Effector memory CD4-positive, alpha-beta T cell (primary cell): ENCODE results near the gene ATXN7.

Experiments used
- DNase-seq, 3 donors: peaks; one replicate each; pipeline ENCODE4 v3.0.0-alpha.2; 2020
- H3K27ac ChIP-seq: 2 replicates; pipeline ENCODE4 v1.7.0; 2013; ENCODE audit warnings: mild to moderate bottlenecking, low read length, moderate library complexity; ENCODE audit not compliant: insufficient read depth, poor library complexity, severe bottlenecking
- H3K27me3 ChIP-seq: replicated peaks from 2 replicates; pipeline ENCODE4 v1.7.0; 2013; ENCODE audit warnings: mild to moderate bottlenecking, low read length; ENCODE audit not compliant: insufficient read depth, control insufficient read depth, poor library complexity, severe bottlenecking
- H3K36me3 ChIP-seq: 2 replicates; pipeline ENCODE4 v1.7.0; 2013; ENCODE audit warnings: mild to moderate bottlenecking, low read length, moderate library complexity; ENCODE audit not compliant: control insufficient read depth, insufficient read depth
- H3K4me1 ChIP-seq: 2 replicates; pipeline ENCODE4 v1.7.0; 2013; ENCODE audit warnings: low read length, mild to moderate bottlenecking; ENCODE audit not compliant: control insufficient read depth, insufficient read depth, poor library complexity, severe bottlenecking
- H3K4me3 ChIP-seq: 2 replicates; pipeline ENCODE4 v1.7.0; 2013; ENCODE audit warnings: low read length, low read depth, mild to moderate bottlenecking; ENCODE audit not compliant: insufficient read depth, poor library complexity, severe bottlenecking
- H3K9me3 ChIP-seq: 2 replicates; pipeline ENCODE4 v1.7.0; 2013; ENCODE audit warnings: mild to moderate bottlenecking, low read length, moderate library complexity; ENCODE audit not compliant: control insufficient read depth

ATXN7 gene

GRCh38 chr3:63970631-63971475, 107.2 kb downstream of the ATXN7 start:
- H3K27me3 ChIP-seq = no peaks in the 10 kb centered on the region
- DNase-seq = no peak
- H3K4me3 ChIP-seq = peak overlapping the region; percentile 71
- H3K9me3 ChIP-seq = no peaks in the 10 kb centered on the region
- H3K36me3 ChIP-seq = no peaks in the 10 kb centered on the region
- peaks cover 59% of the 10 kb centered on the region for H3K4me1 ChIP-seq
- peak overlapping the region; percentile 76 for H3K27ac ChIP-seq

- no peaks in the 10 kb centered on the region for H3K9me3 ChIP-seq
- H3K27ac ChIP-seq = peak overlapping the region; percentile 4
- H3K4me3 ChIP-seq = peak overlapping the region; percentile 14
- H3K27me3 ChIP-seq = no peaks in the 10 kb centered on the region
- H3K4me1 ChIP-seq = peaks cover 62% of the 10 kb centered on the region
- no peaks in the 10 kb centered on the region for H3K36me3 ChIP-seq
- no peak for DNase-seq
These were observed 108.5 kb downstream of the ATXN7 start for GRCh38 chr3:63972196-63972595.

- Histone ChIP-seq H3K27ac (peak overlapping the region; percentile 4), H3K4me1 (peaks cover 66% of the 10 kb centered on the region), H3K27me3 (no peaks in the 10 kb centered on the region), H3K9me3 (no peaks in the 10 kb centered on the region), H3K36me3 (no peaks in the 10 kb centered on the region), H3K4me3 (no peak overlapping the region)
- no peak for DNase-seq
These were observed 109.3 kb downstream of the ATXN7 start for GRCh38 chr3:63972987-63973386.

- Histone ChIP-seq H3K4me3 (no peak overlapping the region), H3K9me3 (no peaks in the 10 kb centered on the region), H3K27me3 (no peaks in the 10 kb centered on the region), H3K4me1 (peaks cover 67% of the 10 kb centered on the region), H3K36me3 (no peaks in the 10 kb centered on the region), H3K27ac (peak overlapping the region; percentile 4)
- DNase-seq = no peak
These were observed 109.7 kb downstream of the ATXN7 start for GRCh38 chr3:63973406-63973805.

GRCh38 chr3:63974451-63974850, 110.8 kb downstream of the ATXN7 start:
- peak overlapping the region; percentile 11 for H3K27ac ChIP-seq
- no peaks in the 10 kb centered on the region for H3K9me3 ChIP-seq
- DNase-seq = no peak
- peaks cover 67% of the 10 kb centered on the region for H3K4me1 ChIP-seq
- H3K36me3 ChIP-seq = no peaks in the 10 kb centered on the region
- no peak overlapping the region for H3K4me3 ChIP-seq
- no peaks in the 10 kb centered on the region for H3K27me3 ChIP-seq

- peak overlapping the region; percentile 9 for H3K4me3 ChIP-seq
- peaks cover 66% of the 10 kb centered on the region for H3K4me1 ChIP-seq
- peaks cover 9% of the 10 kb centered on the region for H3K36me3 ChIP-seq
- no peaks in the 10 kb centered on the region for H3K9me3 ChIP-seq
- no peak for DNase-seq
- peak overlapping the region; percentile 2 for H3K27ac ChIP-seq
- no peaks in the 10 kb centered on the region for H3K27me3 ChIP-seq
These were observed 112.1 kb downstream of the ATXN7 start for GRCh38 chr3:63975723-63976122.

GRCh38 chr3:63976161-63976871, 112.6 kb downstream of the ATXN7 start:
- H3K36me3 ChIP-seq = peaks cover 14% of the 10 kb centered on the region
- H3K27me3 ChIP-seq = no peaks in the 10 kb centered on the region
- no peak overlapping the region for H3K4me3 ChIP-seq
- DNase-seq = no peak
- peaks cover 68% of the 10 kb centered on the region for H3K4me1 ChIP-seq
- H3K27ac ChIP-seq = peak overlapping the region; percentile 2
- H3K9me3 ChIP-seq = no peaks in the 10 kb centered on the region

- Histone ChIP-seq H3K4me3 (no peak overlapping the region), H3K4me1 (peaks cover 65% of the 10 kb centered on the region)
These were observed 113.2 kb downstream of the ATXN7 start for GRCh38 chr3:63976872-63977200.

GRCh38 chr3:63977893-63978292, 114.2 kb downstream of the ATXN7 start:
- H3K36me3 ChIP-seq = peaks cover 26% of the 10 kb centered on the region
- no peaks in the 10 kb centered on the region for H3K9me3 ChIP-seq
- peaks cover 59% of the 10 kb centered on the region for H3K4me1 ChIP-seq
- H3K4me3 ChIP-seq = peak overlapping the region; percentile 9
- DNase-seq = no peak
- no peaks in the 10 kb centered on the region for H3K27me3 ChIP-seq
- H3K27ac ChIP-seq = peak overlapping the region; percentile 68

More at GRCh38 chr3:63976872-63977200, 113.2 kb downstream of the ATXN7 start:
- DNase-seq = no peak
- Histone ChIP-seq H3K36me3 (peaks cover 19% of the 10 kb centered on the region), H3K9me3 (no peaks in the 10 kb centered on the region), H3K27ac (no peak overlapping the region), H3K27me3 (no peaks in the 10 kb centered on the region)
